Osteoblast (primary cell): ENCODE measurements around the gene GPR34. TPM values are rescaled to one million over a fixed set of nuclear protein-coding genes. Genes with fewer than 3 reads are reported as not detected.

ENCODE experiments used
- DNase-seq: peaks from one replicate; pipeline ENCODE4 v3.0.0; 2011; ENCODE audit warnings: low spot score, mixed read lengths; ENCODE audit not compliant: insufficient read length; ENCODE audit errors: missing footprints
- H2AFZ ChIP-seq: 2 replicates; pipeline ENCODE4 v1.6.0; 2011; ENCODE audit warnings: mild to moderate bottlenecking, low read length
- H3K27ac ChIP-seq: 2 replicates; pipeline ENCODE4 v1.5.1; 2011; ENCODE audit warnings: mild to moderate bottlenecking, low read depth, low read length, moderate library complexity
- H3K27me3 ChIP-seq: 2 replicates; pipeline ENCODE4 v1.6.0; 2012; ENCODE audit warnings: mild to moderate bottlenecking, control low read depth, inconsistent platforms, low read length, moderate library complexity; ENCODE audit not compliant: insufficient read depth
- H3K36me3 ChIP-seq: 2 replicates; pipeline ENCODE4 v1.5.1; 2011; ENCODE audit warnings: mild to moderate bottlenecking, low read length, control low read depth, moderate library complexity; ENCODE audit not compliant: insufficient read depth
- H3K4me1 ChIP-seq: 2 replicates; pipeline ENCODE4 v1.5.1; 2011; ENCODE audit warnings: mild to moderate bottlenecking, low read length, control low read depth, moderate library complexity; ENCODE audit not compliant: insufficient read depth
- H3K4me2 ChIP-seq: 2 replicates; pipeline ENCODE4 v1.6.0; 2011; ENCODE audit warnings: mild to moderate bottlenecking, low read length; ENCODE audit not compliant: insufficient read depth
- H3K4me3 ChIP-seq: fragments of 200-600 bp; sonication (generic); 3 replicates; pipeline ENCODE4 v1.5.1; 2012; ENCODE audit warnings: mild to moderate bottlenecking, low read length, inconsistent platforms; ENCODE audit not compliant: insufficient read depth
- H3K79me2 ChIP-seq: 2 replicates; pipeline ENCODE4 v1.6.0; 2012; ENCODE audit warnings: mild to moderate bottlenecking, low read length, control low read depth, inconsistent platforms; ENCODE audit not compliant: insufficient read depth
- H3K9me3 ChIP-seq: 2 replicates; pipeline ENCODE4 v1.5.1; 2011; ENCODE audit warnings: low read depth, low read length, control low read depth
- H4K20me1 ChIP-seq: 2 replicates; pipeline ENCODE4 v1.6.0; 2012; ENCODE audit warnings: mild to moderate bottlenecking, low read length, control low read depth; ENCODE audit not compliant: insufficient read depth
- total RNA-seq: library from RNA; depleted of rRNA; stranded (reverse); fragments of >200 nt; gene quantifications from 2 replicates; pipeline ENCODE4 v1.2.3, GENCODE V29; 2012
- TF ChIP-seq, protein P1 (sequence below): IDR thresholded peaks from 2 replicates; pipeline ENCODE4 v1.5.1; 2011; ENCODE audit warnings: mild to moderate bottlenecking, low read depth, low read length, moderate library complexity; ENCODE audit errors: extremely low read depth

The GPR34 gene
- total RNA-seq, 1 donor = 0.72 TPM

DNA sequence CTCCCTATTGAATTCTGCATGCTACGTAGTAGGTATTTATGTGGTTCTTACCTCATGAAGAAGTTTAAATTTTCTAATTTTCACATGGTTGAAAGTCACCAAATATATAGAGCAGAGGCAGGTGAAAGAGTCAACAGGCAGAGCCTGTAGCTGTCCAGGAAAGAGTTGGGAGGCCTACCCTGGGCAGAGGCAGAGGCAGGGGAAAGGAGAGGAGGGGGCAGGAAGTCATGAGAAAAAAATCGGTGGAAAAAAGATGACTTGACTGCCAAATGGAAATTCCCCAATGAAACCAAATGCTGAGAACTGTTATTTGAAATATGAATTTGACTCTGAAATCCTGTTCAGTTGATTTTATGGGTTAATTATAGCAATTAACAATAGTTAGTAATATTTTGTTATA lies 23.1 kb upstream of the GPR34 start:
- Histone ChIP-seq H3K9me3 (no peaks in the 10 kb centered on the region), H3K79me2 (no peaks in the 10 kb centered on the region), H4K20me1 (no peaks in the 10 kb centered on the region), H2AFZ (no peak overlapping the region), H3K4me1 (peaks cover 16% of the 10 kb centered on the region), H3K4me2 (no peak overlapping the region), H3K36me3 (no peaks in the 10 kb centered on the region), H3K27me3 (no peaks in the 10 kb centered on the region), H3K4me3 (no peak overlapping the region), H3K27ac (no peak overlapping the region)
- TF ChIP-seq, protein P1, sequence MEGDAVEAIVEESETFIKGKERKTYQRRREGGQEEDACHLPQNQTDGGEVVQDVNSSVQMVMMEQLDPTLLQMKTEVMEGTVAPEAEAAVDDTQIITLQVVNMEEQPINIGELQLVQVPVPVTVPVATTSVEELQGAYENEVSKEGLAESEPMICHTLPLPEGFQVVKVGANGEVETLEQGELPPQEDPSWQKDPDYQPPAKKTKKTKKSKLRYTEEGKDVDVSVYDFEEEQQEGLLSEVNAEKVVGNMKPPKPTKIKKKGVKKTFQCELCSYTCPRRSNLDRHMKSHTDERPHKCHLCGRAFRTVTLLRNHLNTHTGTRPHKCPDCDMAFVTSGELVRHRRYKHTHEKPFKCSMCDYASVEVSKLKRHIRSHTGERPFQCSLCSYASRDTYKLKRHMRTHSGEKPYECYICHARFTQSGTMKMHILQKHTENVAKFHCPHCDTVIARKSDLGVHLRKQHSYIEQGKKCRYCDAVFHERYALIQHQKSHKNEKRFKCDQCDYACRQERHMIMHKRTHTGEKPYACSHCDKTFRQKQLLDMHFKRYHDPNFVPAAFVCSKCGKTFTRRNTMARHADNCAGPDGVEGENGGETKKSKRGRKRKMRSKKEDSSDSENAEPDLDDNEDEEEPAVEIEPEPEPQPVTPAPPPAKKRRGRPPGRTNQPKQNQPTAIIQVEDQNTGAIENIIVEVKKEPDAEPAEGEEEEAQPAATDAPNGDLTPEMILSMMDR = no peak
- no peak for DNase-seq

GRCh38 chrX:41666251-41666650 lies 22.5 kb upstream of the GPR34 start:
- no peak for DNase-seq
- H3K36me3 ChIP-seq = no peaks in the 10 kb centered on the region
- H3K4me3 ChIP-seq = no peak overlapping the region
- H3K4me2 ChIP-seq = no peak overlapping the region
- TF ChIP-seq, protein P1 = no peak
- no peak overlapping the region for H3K27ac ChIP-seq
- no peaks in the 10 kb centered on the region for H3K79me2 ChIP-seq
- H3K4me1 ChIP-seq = peaks cover 13% of the 10 kb centered on the region
- no peaks in the 10 kb centered on the region for H3K27me3 ChIP-seq
- H4K20me1 ChIP-seq = no peaks in the 10 kb centered on the region
- no peak overlapping the region for H2AFZ ChIP-seq
- H3K9me3 ChIP-seq = no peaks in the 10 kb centered on the region

- TF ChIP-seq, protein P1 = no peak
- H3K4me3 ChIP-seq = no peak overlapping the region
Observed at GRCh38 chrX:41667631-41668030, 21.1 kb upstream of the GPR34 start.

DNA sequence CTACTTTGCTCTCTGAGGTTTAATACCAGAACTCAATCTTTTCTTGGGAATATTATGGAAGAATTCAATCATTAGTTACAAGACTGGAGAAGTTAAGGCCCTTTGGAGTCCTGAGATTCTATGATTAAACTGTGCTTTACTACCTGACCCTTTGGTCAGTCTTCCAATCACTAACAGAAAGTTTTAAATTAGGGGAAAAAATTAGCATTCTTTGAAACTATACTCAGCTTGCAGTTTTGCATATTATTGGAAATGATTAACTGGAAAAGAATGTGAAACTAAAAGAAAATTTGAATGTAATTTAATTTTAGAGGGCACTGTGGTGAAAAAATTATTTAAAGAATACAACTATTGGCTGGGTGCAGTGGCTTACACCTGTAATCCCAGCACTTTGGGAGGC lies 18.7 kb upstream of the GPR34 start:
- TF ChIP-seq, protein P1 = no peak
- Histone ChIP-seq H4K20me1 (no peaks in the 10 kb centered on the region), H3K4me1 (peaks cover 6% of the 10 kb centered on the region), H3K27ac (no peak overlapping the region), H3K79me2 (no peaks in the 10 kb centered on the region), H3K27me3 (peaks cover 3% of the 10 kb centered on the region), H3K4me2 (no peak overlapping the region), H3K36me3 (no peaks in the 10 kb centered on the region), H2AFZ (no peak overlapping the region), H3K4me3 (no peak overlapping the region), H3K9me3 (no peaks in the 10 kb centered on the region)
- no peak for DNase-seq

More at GRCh38 chrX:41667631-41668030, 21.1 kb upstream of the GPR34 start:
- Histone ChIP-seq H3K27me3 (peaks cover 3% of the 10 kb centered on the region), H4K20me1 (no peaks in the 10 kb centered on the region), H3K36me3 (no peaks in the 10 kb centered on the region), H2AFZ (no peak overlapping the region), H3K4me2 (no peak overlapping the region), H3K27ac (no peak overlapping the region), H3K79me2 (no peaks in the 10 kb centered on the region), H3K9me3 (no peaks in the 10 kb centered on the region), H3K4me1 (peaks cover 6% of the 10 kb centered on the region)
- DNase-seq = no peak
